NCI-H146 (cell line): Measurements from ENCODE around the gene ADAMTS7.
A peak's percentile ranks its signal among the peaks of the same experiment; 100 is the strongest.
"Not testable (repeated sequence)": the region's sequence is repeated elsewhere in the genome, so short reads cannot be mapped to it uniquely, and the experiment has no call there.

ENCODE experiments used
- DNase-seq: peaks from one replicate; lab custom pipeline; 2025; lab: John Stamatoyannopoulos, UW

The ADAMTS7 gene

DNA sequence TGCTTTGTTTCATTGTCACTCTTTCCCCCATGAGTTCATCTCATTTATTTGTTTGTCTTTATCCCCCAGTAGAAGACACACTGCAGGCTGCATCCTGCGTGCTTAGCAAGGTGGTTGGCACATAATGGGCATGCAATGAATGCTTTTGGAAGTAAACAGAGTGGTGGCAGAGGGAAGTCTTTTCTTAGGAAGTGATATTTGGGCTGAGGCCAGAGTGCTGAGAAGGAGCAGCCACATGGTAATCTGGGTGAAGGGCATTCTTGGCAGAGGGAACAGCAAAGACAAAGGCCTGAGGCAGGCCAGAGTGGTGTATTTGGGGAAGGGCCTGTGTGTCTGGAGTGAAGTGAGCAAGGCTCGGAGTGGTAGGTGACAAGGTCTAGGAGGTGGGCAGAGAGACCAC lies 17.7 kb upstream of the ADAMTS7 start:
- no peak for DNase-seq

DNA sequence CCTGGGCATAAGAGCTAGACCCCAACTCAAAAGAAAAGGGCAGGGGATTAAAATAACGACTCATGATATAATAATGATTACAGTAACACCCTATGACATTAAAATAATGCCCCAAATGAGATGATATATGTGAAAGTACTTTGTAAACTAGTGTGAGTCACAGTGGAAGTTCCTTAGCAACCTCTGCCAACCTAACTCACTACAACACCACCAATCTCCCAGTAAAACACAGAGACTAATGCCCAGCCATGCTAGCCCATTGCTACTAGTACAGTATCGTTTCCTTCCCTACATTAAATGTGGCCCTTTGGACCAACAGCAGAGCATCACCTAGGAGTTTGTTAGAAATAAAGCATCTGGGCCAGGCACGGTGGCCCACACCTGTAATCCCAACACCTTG lies 11.2 kb upstream of the ADAMTS7 start:
- DNase-seq, result no peak

DNA sequence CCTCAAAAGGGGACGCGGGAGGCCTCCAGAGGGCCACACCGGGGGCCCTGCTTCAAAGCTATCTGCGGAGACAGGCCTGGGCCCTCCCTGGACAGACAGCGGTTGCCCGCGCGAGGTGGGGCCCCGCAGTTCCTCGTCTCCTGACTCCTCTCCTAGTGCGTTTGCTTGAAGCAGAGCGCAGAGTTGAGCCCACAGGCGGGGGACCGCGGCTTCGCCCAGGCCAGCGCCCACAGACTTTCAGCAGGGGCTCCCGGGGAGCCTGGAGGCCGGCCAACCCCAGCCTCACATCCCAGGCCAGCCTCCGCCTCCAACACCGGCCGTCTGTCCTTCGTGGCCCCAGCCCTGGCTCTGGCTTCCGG lies 540 bp upstream of the ADAMTS7 start:
- peak; percentile 8 for DNase-seq

DNA sequence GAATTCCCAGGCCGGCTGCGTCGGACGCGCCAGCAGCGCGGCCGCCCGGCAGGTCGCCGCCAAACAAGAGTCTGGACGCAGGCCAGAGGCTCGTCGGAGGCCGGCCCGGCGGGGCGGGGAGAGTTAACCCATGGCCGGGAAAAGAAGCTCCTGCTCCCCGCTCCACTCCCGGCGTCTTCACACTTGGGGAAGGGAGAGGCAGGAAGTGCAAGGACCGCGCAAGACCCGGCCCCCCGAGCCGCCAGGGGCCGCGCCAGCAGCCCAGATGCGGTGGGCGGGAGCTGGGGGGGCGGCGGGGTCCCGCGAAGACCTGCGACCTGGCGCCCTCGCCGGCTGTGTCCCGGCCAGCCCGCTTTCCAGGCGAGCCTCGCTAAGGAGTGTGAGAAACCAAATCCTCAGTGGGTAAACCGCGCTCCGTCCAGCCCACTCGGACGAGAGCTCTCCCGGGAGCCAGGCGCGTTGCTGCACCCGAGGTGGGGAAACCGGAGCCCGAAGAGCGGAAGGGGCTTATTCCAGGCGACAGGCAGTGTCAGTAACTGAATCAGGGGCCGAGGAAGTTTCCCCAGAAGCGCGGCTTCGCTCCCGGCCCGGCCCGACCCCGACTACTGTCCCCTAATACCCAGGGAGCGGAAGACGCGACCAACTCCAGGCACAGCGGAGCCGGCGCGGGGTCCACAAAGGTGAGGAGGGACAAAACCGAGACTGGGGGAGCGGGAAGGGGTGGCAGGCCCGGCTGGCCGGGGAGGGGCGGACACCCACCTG lies 721 bp downstream of the ADAMTS7 start:
- DNase-seq, result peak; percentile 14

DNA sequence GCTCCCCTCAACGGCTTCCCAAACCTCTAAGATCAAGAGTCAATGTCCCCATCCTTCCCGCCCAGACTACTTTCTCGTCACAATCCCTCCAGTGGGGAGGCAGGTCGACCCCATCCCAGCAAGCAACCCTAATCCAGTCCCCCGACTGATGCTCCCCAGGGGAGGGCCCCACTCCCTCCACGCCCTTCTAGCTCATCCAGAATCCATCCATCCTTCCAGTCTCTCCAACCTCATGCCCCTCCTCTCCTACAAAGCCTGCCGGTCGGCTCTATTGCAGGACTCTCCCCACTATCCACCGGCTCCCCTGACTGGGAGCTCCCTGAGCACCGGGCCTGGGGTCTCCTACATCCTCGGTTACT lies 1.3 kb downstream of the ADAMTS7 start:
- DNase-seq, result no peak

DNA sequence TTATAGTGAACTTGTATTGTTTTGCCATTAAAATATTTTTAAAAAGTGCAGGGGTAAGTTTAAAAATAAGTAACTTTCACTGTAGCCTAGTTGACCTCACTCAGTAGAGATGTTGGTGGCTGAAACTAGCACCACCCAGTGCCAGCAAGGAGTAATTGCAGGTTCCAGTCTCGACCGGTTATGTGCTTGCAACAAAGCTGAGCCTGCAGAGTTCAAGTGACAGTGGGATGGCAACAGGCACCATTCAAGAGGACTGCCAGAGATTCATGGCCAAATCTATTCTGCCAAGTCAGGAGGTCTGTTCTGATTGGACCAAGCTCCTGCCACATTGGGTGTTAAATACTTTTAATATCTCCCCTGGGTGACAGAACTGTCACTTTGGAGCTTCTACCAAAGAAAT lies 2.7 kb downstream of the ADAMTS7 start:
- DNase-seq, result peak; percentile 3

DNA sequence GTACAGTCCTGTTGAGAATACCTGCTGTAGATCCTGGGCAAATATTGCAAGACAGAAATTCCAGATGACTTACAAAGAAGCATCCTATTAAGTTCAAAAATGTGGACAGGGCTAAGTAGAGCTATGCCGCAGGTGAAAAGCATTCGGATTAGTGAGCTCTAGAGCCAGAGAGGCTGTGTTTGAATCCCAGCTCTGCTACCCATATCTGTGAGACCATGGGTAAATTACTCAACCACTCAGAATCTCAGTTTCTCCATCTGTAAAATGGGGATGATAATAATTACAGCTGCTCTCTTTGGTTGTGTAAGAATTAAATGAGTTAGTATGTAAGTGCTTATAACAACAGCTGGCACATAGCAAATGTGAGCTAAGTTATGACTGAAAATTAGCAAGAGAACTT lies 3.9 kb downstream of the ADAMTS7 start:
- DNase-seq, result no peak

DNA sequence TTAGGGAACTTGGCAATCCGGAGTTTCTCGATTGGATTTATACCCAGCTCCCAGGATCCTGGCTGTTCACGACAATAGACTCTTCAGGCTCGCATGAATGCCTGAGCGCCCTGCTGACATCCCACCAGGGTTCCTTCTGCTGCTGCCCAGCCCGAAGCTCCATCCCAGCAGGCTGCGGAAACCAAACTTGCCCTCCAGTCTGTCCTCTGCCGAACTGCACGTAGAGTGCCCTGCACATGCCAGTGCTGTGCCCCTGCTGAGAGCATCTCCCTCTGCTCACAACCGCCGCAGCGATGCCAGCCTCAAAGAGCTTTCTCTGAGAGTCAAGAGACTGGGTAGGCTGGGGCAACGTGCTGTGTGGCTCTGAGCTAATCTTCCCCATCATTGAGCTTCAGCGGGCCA lies 6.9 kb downstream of the ADAMTS7 start:
- DNase-seq, result peak; percentile 67

DNA sequence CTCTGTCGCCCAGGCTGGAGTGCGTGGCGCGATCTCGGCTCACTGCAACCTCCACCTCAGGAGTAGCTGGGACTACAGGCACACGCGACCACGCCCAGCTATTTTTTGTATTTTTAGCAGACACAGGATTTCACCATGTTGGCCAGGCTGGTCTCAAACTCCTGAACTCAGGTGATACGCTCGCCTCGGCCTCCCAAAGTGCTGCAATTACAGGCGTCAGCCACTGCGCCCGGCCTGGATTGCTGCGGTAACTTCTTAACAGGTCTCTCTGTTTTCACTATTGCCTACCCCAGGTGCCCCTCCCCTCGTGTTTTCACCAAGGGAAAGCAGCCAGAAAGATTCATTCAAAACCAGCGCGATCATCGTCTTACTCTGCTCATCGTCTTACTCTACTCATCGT lies 10.5 kb downstream of the ADAMTS7 start:
- no peak for DNase-seq

DNA sequence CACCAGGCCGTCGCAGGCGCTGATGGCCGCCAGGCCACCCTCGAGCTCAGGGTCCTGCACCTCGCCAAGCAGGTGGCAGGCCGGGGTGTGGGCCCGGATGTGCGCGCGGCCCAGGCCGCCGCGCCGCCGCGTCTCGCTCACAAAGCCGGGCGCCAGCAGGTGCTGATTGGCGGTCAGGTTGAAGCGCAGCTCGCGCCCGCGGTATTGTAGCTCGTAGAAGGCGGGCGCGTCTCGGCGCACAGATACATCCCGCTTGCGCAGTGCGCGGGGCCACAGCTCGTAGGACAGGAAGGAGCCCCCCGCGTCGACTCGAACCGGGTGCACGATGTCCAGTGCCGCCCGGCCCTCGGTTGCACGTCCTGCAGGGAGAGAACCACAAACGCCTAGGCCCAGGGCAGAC lies 11.1 kb downstream of the ADAMTS7 start:
- no peak for DNase-seq

DNA sequence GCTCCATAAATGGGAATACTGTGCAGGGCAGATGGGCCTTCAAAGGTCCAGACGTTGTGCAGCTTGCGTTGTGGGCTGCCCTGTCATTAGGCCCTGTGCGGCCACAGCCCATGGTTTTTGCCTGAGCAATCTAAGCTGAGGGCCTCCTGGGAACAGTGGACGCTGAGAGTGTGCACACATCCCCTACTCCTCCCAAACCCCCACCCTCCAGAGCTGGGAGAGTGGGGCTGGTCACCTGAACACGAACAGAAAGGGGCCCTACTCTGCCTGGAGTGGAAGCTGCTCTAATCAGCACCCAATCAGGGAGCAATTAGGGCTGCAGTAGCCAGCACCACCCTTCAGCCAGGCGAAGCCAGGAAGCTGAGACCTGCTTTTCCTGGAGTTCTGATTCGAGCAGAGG lies 12.2 kb downstream of the ADAMTS7 start:
- not testable (repeated sequence) for DNase-seq

DNA sequence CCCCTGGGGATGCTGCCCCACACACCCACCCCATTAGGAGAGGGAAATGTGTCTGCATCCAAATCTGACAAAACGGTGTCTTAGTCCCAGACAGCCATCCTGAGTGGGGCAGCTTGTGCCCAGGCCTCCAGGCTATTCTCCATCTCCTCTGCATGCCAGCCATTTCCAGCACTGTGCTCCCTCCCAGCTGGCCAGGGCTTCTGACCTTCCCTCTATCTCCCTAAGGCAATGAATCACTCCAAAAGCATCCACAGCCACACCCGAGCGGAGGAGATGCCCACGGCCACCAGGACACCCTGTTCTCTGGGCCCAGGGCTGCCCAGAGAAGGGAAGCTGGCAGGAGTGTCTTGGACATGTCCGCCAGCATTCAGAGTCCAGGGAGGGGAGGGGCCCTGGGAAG lies 12.9 kb downstream of the ADAMTS7 start:
- not testable (repeated sequence) for DNase-seq

DNA sequence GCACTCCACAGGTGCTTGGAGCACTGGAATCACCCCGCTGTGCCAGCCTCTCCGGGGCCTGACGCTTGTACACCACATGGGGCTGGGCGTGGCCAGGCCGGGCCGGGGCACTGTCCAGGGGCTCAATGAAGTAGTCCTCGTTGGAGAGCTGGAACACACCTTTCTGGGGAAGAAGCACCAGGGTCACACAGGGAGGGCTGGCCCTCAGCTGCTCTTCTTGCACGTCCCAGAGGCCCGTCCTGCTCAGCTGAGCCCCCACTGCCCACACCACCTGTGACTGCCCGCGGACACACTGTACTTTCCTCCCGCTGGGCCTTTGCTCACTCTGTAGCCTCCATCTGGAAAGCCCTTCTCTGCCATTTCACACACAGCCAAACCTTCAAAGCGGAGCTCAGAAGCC lies 13.3 kb downstream of the ADAMTS7 start:
- peak; percentile 20 for DNase-seq

DNA sequence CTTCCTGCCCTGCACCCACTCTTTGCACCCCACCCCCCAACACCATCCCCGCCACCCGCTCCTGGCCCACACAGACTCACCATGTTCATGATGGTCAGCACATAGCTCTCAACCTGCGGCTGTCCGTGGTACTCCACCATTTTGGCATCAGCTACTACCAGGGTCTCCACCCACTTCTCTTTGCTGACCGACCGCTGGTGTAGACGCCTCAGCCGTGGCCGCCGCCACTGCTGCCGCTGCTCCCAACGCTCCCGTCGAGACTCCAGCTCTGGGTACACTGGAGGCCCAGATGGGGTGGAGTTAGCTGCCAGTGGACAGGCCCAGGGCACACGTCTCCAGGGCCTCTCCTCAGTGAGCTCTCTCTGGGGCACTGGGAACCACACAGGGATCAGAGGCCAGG lies 14.8 kb downstream of the ADAMTS7 start:
- DNase-seq, result no peak

DNA sequence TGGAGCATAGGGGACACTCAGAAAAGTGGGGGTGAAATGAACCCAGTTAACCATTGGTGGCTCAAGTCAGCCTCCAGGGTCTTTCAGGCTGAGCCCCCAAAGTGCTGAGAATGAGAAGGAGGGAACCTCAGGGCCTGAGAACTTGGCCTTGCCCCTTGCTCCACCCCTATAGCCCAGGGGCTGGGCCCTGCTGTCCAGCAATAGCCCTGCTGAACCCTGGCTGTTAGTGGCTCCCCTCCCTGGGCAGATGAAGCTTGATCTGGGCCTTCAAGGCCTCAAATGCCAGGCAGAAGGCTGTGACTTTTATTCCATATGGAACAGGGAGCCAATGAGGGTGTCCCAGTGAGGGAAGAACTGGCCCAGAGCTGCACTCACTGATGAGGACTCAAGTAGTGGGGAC lies 16.2 kb downstream of the ADAMTS7 start:
- no peak for DNase-seq

DNA sequence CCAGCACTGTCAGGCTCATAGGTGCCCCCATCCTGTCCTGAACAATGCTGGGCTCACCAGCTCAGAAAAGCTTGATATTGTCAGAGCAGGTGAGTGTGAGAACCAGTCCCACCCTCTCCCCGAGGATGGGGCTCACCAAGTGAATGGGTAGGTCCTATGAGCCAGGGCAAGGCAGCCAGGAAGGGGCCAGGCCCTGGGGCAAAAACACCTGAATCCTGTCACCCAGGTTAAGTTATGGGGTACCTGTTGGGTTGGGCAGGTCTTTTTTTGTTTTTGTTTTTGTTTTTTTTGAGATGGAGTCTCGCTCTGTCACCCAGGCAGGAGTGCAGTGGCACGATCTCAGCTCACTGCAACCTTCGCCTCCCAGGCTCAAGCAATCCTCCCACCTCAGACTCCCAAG lies 16.8 kb downstream of the ADAMTS7 start:
- not testable (repeated sequence) for DNase-seq

DNA sequence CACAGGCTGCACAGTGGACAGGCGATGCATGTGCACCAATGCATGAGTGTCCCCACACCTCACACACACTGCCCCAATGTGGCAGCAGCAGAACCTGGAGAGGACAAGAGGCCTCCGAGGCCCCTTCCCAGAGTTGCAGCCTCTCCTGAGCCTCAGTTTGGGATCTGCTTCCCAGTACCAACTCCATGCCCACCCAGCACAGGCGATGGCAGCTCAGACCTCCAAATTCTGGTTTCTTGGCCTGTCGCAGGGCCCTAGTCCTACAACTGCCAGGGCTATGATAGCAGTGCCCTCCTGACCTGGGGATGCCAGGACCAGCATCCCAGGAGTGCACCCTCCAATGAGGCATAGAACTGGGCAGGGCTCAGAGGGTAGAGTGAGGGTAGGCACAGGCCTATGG lies 19.9 kb downstream of the ADAMTS7 start:
- DNase-seq, result no peak

DNA sequence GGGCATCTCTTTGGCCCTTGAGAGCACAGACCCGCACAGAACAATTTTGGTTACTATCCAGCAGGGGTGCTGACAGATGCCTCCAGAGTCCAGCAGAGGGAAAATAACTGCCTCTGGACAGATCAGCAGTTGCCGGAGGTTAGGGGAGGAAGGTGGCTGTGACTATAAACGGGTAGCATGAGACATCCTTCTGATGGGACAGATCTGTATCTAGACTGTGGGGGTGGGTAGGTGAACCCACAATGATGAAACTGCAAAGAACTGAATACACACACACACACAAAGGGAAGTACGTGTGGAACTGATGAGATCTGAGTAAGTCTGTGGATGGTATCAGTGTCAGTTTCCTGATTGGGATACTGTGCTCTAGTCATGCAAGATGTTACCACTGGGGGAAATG lies 21.2 kb downstream of the ADAMTS7 start:
- DNase-seq, result no peak

DNA sequence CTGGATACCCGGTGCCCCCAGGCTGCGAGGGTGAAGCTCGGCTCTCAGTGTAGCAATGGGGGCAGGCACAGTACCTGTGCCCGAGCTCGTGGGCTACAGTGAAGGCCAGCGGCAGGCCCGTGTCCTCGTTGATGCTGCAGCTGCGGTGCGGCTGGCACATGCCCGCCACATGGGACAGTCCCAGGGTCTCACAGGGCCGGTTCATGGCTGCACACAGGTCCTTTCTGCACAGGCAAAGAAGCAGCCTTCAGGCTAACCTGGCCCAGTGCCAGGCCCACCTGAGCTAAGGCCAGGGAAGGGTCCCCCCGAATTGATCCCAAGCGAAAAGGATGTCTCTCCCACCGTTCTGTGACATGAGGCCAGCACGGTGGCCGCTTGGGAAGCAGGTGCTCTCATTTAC lies 21.6 kb downstream of the ADAMTS7 start:
- no peak for DNase-seq

DNA sequence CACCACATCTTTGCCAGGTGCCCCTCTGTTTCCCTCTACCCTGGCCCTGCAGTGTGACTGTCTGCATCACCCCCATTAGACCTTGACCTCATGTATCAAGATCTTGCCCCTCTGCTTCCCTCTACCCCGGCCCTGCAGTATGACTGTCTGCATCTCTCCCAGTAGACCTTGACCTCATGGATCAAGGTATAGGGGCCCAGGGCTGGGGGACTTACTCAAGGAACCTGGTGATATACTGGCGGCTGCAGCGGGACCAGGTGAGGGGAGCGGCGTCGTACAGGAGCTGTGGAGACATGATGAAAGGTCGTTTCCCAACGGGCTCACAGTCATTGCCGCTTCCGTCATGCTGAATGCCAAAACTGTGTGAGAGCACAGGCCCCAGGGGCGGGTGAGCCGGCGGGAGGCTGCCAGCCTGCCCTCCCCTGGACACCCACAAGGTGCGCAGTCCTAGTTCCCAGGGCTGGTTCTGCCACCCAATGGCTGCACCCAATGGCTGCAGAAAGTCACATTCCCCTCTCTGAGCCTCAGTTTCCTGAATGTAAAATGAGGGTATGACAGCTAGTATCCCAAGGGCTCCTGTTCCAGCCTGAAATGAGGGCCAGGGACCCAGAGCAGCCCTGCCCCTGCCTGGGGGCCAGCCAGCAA lies 23.1 kb downstream of the ADAMTS7 start:
- no peak for DNase-seq

DNA sequence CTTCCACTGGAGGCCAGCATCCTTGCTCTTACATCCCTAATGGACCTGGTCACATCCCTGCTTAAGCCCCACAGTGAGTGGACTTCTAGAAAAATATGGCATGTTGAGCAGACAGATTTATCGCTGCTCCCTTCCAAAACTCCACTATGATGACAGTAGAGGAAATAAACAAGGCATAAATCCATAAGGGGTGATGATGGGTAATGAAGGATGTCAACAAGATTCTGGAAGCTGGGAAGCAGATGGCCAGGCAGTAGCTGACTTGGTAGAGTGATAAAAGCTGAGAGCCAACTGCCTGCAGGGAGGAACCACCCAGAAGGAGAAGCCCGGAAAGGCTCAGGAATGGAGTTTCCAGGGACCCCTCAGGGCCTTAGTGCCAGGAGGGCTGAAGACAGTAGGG lies 28.9 kb downstream of the ADAMTS7 start:
- not testable (repeated sequence) for DNase-seq

DNA sequence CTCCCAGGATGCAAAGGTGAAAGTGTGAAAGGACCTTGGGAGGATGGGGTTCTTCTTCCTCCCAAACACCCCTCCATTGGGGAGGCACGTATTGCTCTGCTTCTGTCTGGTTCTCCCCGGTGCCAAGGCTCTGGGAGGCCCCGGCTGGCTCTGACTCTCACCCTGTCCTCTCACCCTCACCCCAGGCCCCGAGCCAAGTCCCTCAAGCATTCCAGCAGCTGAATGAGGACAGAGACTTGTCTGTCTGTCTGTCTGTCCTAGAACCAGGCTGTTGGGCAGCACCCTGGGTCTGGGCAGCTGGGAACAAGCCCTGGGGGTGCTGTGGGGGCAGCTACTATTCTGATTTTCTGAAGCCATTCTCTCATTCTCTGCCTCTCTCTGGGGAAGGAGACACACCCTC lies 29.9 kb downstream of the ADAMTS7 start:
- not testable (repeated sequence) for DNase-seq

DNA sequence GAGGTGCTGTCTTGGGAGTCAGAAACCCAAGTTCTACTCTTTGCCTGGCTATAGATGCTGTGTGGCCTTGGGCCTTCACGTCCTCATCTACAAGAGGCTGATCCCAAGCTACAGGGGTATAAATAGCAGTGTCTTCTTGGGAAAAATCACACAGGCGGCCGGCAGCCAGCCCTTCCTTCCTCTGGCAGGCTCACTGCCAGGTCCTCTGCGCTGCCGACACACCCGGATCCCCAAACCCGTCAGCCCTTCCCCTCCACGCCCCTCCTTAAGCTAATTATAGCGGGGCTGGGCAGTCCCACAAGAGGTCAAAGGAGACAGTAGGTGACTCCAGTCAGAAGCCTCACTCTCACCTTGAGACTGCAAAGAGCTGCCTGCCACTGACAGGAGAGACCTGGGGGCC lies 31.3 kb downstream of the ADAMTS7 start:
- not testable (repeated sequence) for DNase-seq

DNA sequence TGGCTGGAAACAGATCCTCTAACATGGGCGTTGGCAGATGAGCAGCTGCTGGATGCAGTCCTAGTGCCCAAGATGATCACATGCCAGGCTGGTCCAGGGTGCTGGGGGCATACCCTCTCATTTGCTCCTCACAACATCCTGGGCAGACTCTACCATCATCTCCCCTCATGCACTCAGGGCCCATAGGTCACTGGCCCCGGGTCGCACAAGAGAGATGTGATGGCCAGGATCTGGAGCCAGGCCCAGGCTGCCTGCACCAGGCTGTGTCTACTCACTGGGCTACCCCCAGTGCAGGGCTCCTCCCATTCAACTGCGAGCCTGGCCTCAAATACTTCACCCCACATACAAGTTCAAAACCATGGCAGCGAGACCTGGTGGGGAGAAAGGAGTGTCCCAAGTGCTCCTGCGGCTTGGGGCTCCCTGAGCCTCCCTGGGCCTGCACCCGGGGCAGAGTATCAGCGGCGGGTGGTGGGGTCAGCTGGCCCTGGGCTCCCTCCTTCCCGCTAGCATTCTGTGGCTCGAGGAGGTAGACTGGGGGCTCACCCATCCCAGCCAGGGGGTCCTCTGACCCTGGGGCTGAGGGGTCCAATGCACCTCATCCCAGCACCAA lies 32.0 kb downstream of the ADAMTS7 start:
- not testable (repeated sequence) for DNase-seq
